Liver (tissue), 9 donors: ENCODE data around the gene DHRSX. TPM values are rescaled to one million over a fixed set of nuclear protein-coding genes. Genes with fewer than 3 reads are reported as not detected.

ENCODE experiments used
- DNase-seq: peaks from one replicate; pipeline ENCODE4 v3.0.0-alpha.2; 2017; ENCODE audit warnings: low spot score
- H3K27ac ChIP-seq, 2 donors: one replicate each; pipeline ENCODE4 v1.7.0; 2013; ENCODE audit warnings: inconsistent platforms in 2 of 2, low read length in 2 of 2, control low read depth in 1 of 2, low read depth in 1 of 2, mild to moderate bottlenecking in 1 of 2
- H3K27me3 ChIP-seq, 4 donors: one replicate each; pipeline versions ENCODE4 v1.6.1 to v1.7.0; 2013; ENCODE audit warnings: low read length in 3 of 4, inconsistent platforms in 1 of 4, mild to moderate bottlenecking in 1 of 4, moderate library complexity in 1 of 4; ENCODE audit not compliant: control insufficient read depth in 4 of 4, insufficient read depth in 4 of 4
- H3K36me3 ChIP-seq, 4 donors: one replicate each; pipeline versions ENCODE4 v1.6.1 to v1.7.0; 2013; ENCODE audit warnings: low read length in 3 of 4, mild to moderate bottlenecking in 3 of 4, low read depth in 1 of 4, moderate library complexity in 1 of 4; ENCODE audit not compliant: control insufficient read depth in 4 of 4, insufficient read depth in 3 of 4
- H3K4me1 ChIP-seq, 4 donors: one replicate each; pipeline versions ENCODE4 v1.6.1 to v1.7.0; 2013; ENCODE audit warnings: low read length in 3 of 4, mild to moderate bottlenecking in 3 of 4, moderate library complexity in 1 of 4; ENCODE audit not compliant: control insufficient read depth in 4 of 4, insufficient read depth in 4 of 4
- H3K4me3 ChIP-seq, 3 donors: one replicate each; pipeline versions ENCODE4 v1.6.1 to v1.7.0; 2013; ENCODE audit warnings: low read length in 3 of 3, control low read depth in 1 of 3, low read depth in 1 of 3, mild to moderate bottlenecking in 1 of 3
- H3K9ac ChIP-seq, 2 donors: one replicate each; pipeline ENCODE4 v1.7.0; 2013; ENCODE audit warnings: low read length in 2 of 2, mild to moderate bottlenecking in 2 of 2, moderate library complexity in 2 of 2, control low read depth in 1 of 2, low read depth in 1 of 2
- H3K9me3 ChIP-seq, 4 donors: one replicate each; pipeline versions ENCODE4 v1.6.1 to v1.7.0; 2013; ENCODE audit warnings: low read length in 3 of 4; ENCODE audit not compliant: control insufficient read depth in 4 of 4
- CTCF ChIP-seq: fragments of 150-350 bp; IDR thresholded peaks from 2 replicates; pipeline ENCODE4 v1.5.1; 2017; ENCODE audit warnings: improper control_type of control experiment, low read depth, low read length; ENCODE audit not compliant: missing input control
- EGR1 ChIP-seq, 2 donors: IDR thresholded peaks; 2 replicates each; pipeline ENCODE4 v1.6.1; 2016 to 2018; ENCODE audit warnings: antibody characterized with exemption in 2 of 2, low read depth in 2 of 2
- FOXA1 ChIP-seq: IDR thresholded peaks from 2 replicates; pipeline ENCODE4 v1.6.1; 2016; ENCODE audit warnings: antibody characterized with exemption
- FOXA2 ChIP-seq: IDR thresholded peaks from 2 replicates; pipeline ENCODE4 v1.6.1; 2016; ENCODE audit warnings: antibody characterized with exemption
- HNF4A ChIP-seq, 2 donors: conservative IDR thresholded peaks; 2 replicates each; pipeline ENCODE4 v1.6.1; 2016; ENCODE audit warnings: antibody characterized with exemption in 2 of 2, mild to moderate bottlenecking in 2 of 2
- HNF4G ChIP-seq: IDR thresholded peaks from 2 replicates; pipeline ENCODE4 v1.6.1; 2016; ENCODE audit warnings: antibody characterized with exemption
- JUND ChIP-seq, 2 donors: IDR thresholded peaks; 2 replicates each; pipeline ENCODE4 v1.6.1; 2016; ENCODE audit warnings: antibody characterized with exemption in 2 of 2
- NR2F2 ChIP-seq: IDR thresholded peaks from 2 replicates; pipeline ENCODE4 v1.6.1; 2016; ENCODE audit warnings: antibody characterized with exemption
- RAD21 ChIP-seq, 2 donors: IDR thresholded peaks; 2 replicates each; pipeline ENCODE4 v1.6.1; 2016; ENCODE audit warnings: antibody characterized with exemption in 2 of 2, mild to moderate bottlenecking in 2 of 2
- RXRA ChIP-seq, 2 donors: IDR thresholded peaks; 2 replicates each; pipeline ENCODE4 v1.6.1; 2017 to 2018; ENCODE audit warnings: antibody characterized with exemption in 2 of 2, mild to moderate bottlenecking in 1 of 2
- SP1 ChIP-seq: IDR thresholded peaks from 2 replicates; pipeline ENCODE4 v1.6.1; 2018; ENCODE audit warnings: antibody characterized with exemption, mild to moderate bottlenecking
- TAF1 ChIP-seq: conservative IDR thresholded peaks from 2 replicates; pipeline ENCODE4 v1.6.1; 2016; ENCODE audit warnings: antibody characterized with exemption, mild to moderate bottlenecking
- YY1 ChIP-seq: IDR thresholded peaks from 2 replicates; pipeline ENCODE4 v1.6.1; 2016; ENCODE audit warnings: antibody characterized with exemption, mild to moderate bottlenecking
- ZBTB33 ChIP-seq: IDR thresholded peaks from 2 replicates; pipeline ENCODE4 v1.6.1; 2016; ENCODE audit warnings: antibody characterized with exemption
- WGBS: extraction: QIAGEN DNeasy Blood & Tissue Kit; methylation state at CpG from one replicate; pipeline ENCODE4 v1.1.7; 2013; 5-methylcytosine and 5-hydroxymethylcytosine counted together
- polyA plus RNA-seq, 2 donors: library from polyadenylated mRNA; stranded (reverse) in 1 of 2; unstranded in 1 of 2; fragments of 200-250 nt in 1 of 2; fragments of >200 nt in 1 of 2; fragmentation: Nextera tagmentation in 1 of 2; extraction: Ambion mirVana in 1 of 2; gene quantifications; one replicate each; pipeline versions ENCODE4 v1.2.1 to v1.2.3, GENCODE V29; 2013 to 2015
- total RNA-seq, 2 donors: library from RNA; depleted of rRNA; stranded (reverse); fragments of >200 nt; gene quantifications; one replicate each; pipeline ENCODE4 v1.2.3, GENCODE V29; 2014
- TF ChIP-seq, protein P1 (sequence below): IDR thresholded peaks from 2 replicates; pipeline ENCODE4 v1.6.1; 2016; ENCODE audit warnings: antibody characterized with exemption, mild to moderate bottlenecking
- TF ChIP-seq, protein P2 (sequence below): IDR thresholded peaks from 2 replicates; pipeline ENCODE4 v1.6.1; 2016; ENCODE audit warnings: antibody characterized with exemption
- TF ChIP-seq, protein P3 (sequence below): IDR thresholded peaks from 2 replicates; pipeline ENCODE4 v1.6.1; 2016; ENCODE audit warnings: antibody characterized with exemption
- donor health status: healthy.
- donor health status: healthy.
- donor health status: healthy.
- donor health status: healthy.
- donor health status: healthy.

The DHRSX gene
- total and polyA plus RNA-seq, 4 donors: 17.2 to 35.2 (median 23.3) TPM

DNA sequence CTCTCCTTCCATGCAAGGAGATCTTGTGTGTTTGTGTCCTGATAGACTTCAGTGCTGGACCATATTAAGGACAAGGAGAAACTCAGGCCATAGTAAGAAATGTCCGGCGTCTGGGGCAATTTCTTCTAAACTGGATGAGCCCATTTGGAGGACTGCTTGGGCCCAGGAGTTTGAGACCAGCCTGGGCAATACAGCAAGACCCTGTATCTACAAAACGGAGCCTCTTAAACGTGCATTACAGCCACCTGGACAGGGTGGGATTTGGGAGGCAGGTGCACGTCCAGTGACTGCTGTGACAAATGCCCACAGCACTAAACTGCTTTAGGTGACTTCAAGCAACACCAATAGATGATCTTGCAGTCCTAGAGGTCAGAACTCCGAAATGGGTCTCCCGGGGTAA is 311.9 kb downstream of the DHRSX start (continued):
- TF ChIP-seq, protein P1, sequence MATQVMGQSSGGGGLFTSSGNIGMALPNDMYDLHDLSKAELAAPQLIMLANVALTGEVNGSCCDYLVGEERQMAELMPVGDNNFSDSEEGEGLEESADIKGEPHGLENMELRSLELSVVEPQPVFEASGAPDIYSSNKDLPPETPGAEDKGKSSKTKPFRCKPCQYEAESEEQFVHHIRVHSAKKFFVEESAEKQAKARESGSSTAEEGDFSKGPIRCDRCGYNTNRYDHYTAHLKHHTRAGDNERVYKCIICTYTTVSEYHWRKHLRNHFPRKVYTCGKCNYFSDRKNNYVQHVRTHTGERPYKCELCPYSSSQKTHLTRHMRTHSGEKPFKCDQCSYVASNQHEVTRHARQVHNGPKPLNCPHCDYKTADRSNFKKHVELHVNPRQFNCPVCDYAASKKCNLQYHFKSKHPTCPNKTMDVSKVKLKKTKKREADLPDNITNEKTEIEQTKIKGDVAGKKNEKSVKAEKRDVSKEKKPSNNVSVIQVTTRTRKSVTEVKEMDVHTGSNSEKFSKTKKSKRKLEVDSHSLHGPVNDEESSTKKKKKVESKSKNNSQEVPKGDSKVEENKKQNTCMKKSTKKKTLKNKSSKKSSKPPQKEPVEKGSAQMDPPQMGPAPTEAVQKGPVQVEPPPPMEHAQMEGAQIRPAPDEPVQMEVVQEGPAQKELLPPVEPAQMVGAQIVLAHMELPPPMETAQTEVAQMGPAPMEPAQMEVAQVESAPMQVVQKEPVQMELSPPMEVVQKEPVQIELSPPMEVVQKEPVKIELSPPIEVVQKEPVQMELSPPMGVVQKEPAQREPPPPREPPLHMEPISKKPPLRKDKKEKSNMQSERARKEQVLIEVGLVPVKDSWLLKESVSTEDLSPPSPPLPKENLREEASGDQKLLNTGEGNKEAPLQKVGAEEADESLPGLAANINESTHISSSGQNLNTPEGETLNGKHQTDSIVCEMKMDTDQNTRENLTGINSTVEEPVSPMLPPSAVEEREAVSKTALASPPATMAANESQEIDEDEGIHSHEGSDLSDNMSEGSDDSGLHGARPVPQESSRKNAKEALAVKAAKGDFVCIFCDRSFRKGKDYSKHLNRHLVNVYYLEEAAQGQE: no peak

DNA sequence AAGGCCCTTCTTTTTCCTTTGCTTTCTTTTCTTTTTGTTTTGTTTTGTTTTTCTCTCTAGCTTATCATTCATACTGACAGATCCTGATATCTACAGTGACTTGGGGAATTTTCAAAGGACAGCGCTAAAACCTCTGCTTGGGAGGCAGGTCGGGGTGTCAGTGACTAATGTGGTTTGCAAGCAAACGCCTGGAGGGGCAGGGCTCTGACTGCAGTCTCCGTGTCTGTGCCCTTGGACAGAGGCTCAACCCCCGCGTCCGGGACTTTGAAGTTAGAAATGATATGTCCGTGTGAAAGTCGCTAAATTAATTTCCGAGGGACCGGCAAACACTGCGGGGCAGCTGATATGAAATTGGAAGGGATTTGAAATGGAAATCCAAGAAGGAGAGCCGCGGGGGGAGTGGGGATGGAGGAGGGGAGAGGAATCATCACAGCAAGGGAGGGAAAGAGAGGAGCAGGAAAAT is 312.4 kb downstream of the DHRSX start:
- 55% methylated on average over 14 of the region's 14 CpGs for WGBS
- Histone ChIP-seq H3K27ac (no peak overlapping the region), H3K9ac (no peak overlapping the region), H3K36me3 (no peaks in the 10 kb centered on the region), H3K27me3 (no peaks in the 10 kb centered on the region), H3K4me3 (no peak overlapping the region), H3K4me1 (no peaks in the 10 kb centered on the region), H3K9me3 (peaks cover 0 to 8% (median 1%) of the 10 kb centered on the region in 4 donors)
- no peak for TF ChIP-seq CTCF
- TF ChIP-seq HNF4G: no peak
- no peak for TF ChIP-seq NR2F2
- no peak for TF ChIP-seq YY1
- TF ChIP-seq EGR1 (IDR thresholded peaks at IDR 0.05; ENCODE audit: low read depth in 2 of 2): no peak
- no peak for TF ChIP-seq FOXA1
- TF ChIP-seq TAF1: no peak
- no peak for TF ChIP-seq ZBTB33
- no peak for TF ChIP-seq RAD21 (IDR thresholded peaks at IDR 0.05)
- TF ChIP-seq, protein P1: no peak
- TF ChIP-seq JUND (IDR thresholded peaks at IDR 0.05): no peak
- TF ChIP-seq, protein P2, sequence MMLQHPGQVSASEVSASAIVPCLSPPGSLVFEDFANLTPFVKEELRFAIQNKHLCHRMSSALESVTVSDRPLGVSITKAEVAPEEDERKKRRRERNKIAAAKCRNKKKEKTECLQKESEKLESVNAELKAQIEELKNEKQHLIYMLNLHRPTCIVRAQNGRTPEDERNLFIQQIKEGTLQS: no peak
- TF ChIP-seq SP1: no peak
- no peak for TF ChIP-seq FOXA2
- TF ChIP-seq, protein P3, sequence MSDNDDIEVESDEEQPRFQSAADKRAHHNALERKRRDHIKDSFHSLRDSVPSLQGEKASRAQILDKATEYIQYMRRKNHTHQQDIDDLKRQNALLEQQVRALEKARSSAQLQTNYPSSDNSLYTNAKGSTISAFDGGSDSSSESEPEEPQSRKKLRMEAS: no peak
- TF ChIP-seq HNF4A (conservative IDR thresholded peaks at IDR 0.05): no peak
- no peak for TF ChIP-seq RXRA (IDR thresholded peaks at IDR 0.05)
- DNase-seq: no peak
